OCI-LY7 (cell line): ENCODE data around the gene GRID2.

ENCODE experiments used
- CTCF ChIP-seq: fragments of 200-600 bp; sonication (generic); conservative IDR thresholded peaks from 2 replicates; pipeline ENCODE4 v1.5.1; 2014; ENCODE audit warnings: mild to moderate bottlenecking, antibody characterized with exemption, low read length, moderate library complexity, mixed read lengths
- EZH2phosphoT487 ChIP-seq: fragments of 200-600 bp; sonication (generic); IDR thresholded peaks from 2 replicates; pipeline ENCODE4 v1.6.1; 2018; ENCODE audit warnings: low read depth, borderline replicate concordance, mild to moderate bottlenecking, mixed run types, antibody characterized with exemption, low read length, moderate library complexity, mixed read lengths

- TF ChIP-seq CTCF (no peak), EZH2phosphoT487 (no peak)
These were observed 1472.8 kb downstream of the GRID2 start for GRCh38 chr4:93776386-93777080.
